ENCODE measurements around the gene FMN2.

The FMN2 gene

DNA sequence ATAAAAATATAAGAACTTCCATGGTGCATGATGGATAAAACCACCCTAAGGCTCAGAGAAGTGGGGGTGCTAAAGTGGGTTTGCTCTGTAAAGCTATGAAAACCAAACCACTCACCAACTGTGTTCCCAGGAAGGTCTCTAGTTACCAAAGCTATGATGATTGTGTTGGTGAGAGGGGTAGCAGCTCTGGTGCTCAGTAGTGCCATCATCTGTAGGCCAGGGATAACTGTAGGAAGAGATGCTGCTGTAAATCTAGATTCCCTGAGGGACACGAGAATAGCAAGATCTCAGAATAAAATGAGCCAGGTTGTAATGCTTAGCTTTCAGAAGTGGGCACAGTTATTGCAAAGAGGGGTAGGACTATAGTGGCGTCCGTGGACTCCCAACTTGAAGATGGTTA, 395.8 kb downstream of the FMN2 start:
- Histone ChIP-seq H3K79me2 (ENCODE audit: control insufficient read depth, low read length) (no peaks in the 10 kb centered on the region), H4K20me1 (ENCODE audit: control insufficient read depth, insufficient read depth, low read depth, low read length) (no peaks in the 10 kb centered on the region), H3F3A (ENCODE audit: control insufficient read depth, insufficient read depth) (no peaks in the 10 kb centered on the region), H3K4me1 (ENCODE audit: control insufficient read depth, low read length) (no peaks in the 10 kb centered on the region), H3K4me2 (ENCODE audit: low read length) (no peak overlapping the region), H3K4me3 (ENCODE audit: low read length) (no peak overlapping the region), H3K36me3 (ENCODE audit: control insufficient read depth, low read length) (no peaks in the 10 kb centered on the region), H3K27ac (ENCODE audit: low read depth, low read length) (no peak overlapping the region), H3K9me3 (ENCODE audit: control insufficient read depth, insufficient read depth, low read length) (no peaks in the 10 kb centered on the region), H3K27me3 (ENCODE audit: control insufficient read depth, low read length) (peaks cover 4% of the 10 kb centered on the region), H3K9me2 (replicated peaks; ENCODE audit: control insufficient read depth, low read length) (no peaks in the 10 kb centered on the region)
- TF ChIP-seq, protein P1, sequence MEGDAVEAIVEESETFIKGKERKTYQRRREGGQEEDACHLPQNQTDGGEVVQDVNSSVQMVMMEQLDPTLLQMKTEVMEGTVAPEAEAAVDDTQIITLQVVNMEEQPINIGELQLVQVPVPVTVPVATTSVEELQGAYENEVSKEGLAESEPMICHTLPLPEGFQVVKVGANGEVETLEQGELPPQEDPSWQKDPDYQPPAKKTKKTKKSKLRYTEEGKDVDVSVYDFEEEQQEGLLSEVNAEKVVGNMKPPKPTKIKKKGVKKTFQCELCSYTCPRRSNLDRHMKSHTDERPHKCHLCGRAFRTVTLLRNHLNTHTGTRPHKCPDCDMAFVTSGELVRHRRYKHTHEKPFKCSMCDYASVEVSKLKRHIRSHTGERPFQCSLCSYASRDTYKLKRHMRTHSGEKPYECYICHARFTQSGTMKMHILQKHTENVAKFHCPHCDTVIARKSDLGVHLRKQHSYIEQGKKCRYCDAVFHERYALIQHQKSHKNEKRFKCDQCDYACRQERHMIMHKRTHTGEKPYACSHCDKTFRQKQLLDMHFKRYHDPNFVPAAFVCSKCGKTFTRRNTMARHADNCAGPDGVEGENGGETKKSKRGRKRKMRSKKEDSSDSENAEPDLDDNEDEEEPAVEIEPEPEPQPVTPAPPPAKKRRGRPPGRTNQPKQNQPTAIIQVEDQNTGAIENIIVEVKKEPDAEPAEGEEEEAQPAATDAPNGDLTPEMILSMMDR (IDR thresholded peaks at IDR 0.05; ENCODE audit: low read depth, low read length, poor library complexity, severe bottlenecking), result no peak
- no peak for TF ChIP-seq EZH2phosphoT487 (IDR thresholded peaks at IDR 0.05; ENCODE audit: borderline replicate concordance, low read length)

DNA sequence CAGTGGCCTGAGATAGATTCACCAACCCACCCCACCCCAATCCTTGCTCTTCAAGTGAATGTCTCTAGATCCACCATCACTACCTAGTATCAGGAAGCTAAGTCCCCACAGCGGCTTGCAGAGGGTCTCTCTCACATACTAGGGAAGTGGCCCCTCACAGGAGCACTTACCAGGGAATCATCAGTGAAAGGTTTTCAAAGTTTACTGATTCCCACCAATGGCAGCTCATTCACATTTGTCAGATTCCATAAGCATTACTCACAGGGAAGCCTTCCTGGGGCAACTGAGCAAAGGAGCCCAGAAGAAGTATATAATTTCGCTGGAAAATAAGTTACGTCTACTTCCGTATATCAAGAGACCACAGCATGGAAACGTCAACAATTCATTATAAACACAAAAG, 399.5 kb downstream of the FMN2 start:
- H3F3A ChIP-seq (ENCODE audit: control insufficient read depth, insufficient read depth), result no peaks in the 10 kb centered on the region
- H3K9me3 ChIP-seq (ENCODE audit: control insufficient read depth, insufficient read depth, low read length), result no peaks in the 10 kb centered on the region
- H3K27ac ChIP-seq (ENCODE audit: low read depth, low read length), result no peak overlapping the region
- no peak overlapping the region for H3K4me2 ChIP-seq (ENCODE audit: low read length)
- no peaks in the 10 kb centered on the region for H3K9me2 ChIP-seq (replicated peaks; ENCODE audit: control insufficient read depth, low read length)
- peaks cover 4% of the 10 kb centered on the region for H3K27me3 ChIP-seq (ENCODE audit: control insufficient read depth, low read length)
- H4K20me1 ChIP-seq (ENCODE audit: control insufficient read depth, insufficient read depth, low read depth, low read length), result no peaks in the 10 kb centered on the region
- H3K79me2 ChIP-seq (ENCODE audit: control insufficient read depth, low read length), result no peaks in the 10 kb centered on the region
- no peak overlapping the region for H3K4me3 ChIP-seq (ENCODE audit: low read length)
- no peak for TF ChIP-seq EZH2phosphoT487 (IDR thresholded peaks at IDR 0.05; ENCODE audit: borderline replicate concordance, low read length)
- no peaks in the 10 kb centered on the region for H3K36me3 ChIP-seq (ENCODE audit: control insufficient read depth, low read length)
- no peaks in the 10 kb centered on the region for H3K4me1 ChIP-seq (ENCODE audit: control insufficient read depth, low read length)

DNA sequence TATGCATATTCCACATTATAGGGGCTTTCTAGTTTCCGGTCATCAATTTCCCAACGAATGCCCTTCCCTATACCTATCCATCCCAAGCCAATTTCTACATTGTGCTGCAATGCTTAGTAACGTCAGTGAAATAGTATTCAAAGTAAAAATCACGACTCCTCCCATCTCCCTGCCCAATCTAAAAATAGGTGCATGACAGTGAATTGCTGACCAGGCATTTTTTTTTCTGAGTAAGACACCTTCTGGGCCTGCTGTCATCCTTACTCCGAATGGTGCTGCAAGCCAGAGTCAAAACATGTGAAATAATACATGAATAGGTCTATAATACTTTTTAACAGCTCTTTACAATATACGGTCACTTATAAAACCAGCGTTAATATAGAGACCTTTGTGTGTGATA, 400.1 kb downstream of the FMN2 start:
- Histone ChIP-seq H3K4me3 (ENCODE audit: low read length) (no peak overlapping the region), H3K9me3 (ENCODE audit: control insufficient read depth, insufficient read depth, low read length) (no peaks in the 10 kb centered on the region), H3K79me2 (ENCODE audit: control insufficient read depth, low read length) (no peaks in the 10 kb centered on the region), H4K20me1 (ENCODE audit: control insufficient read depth, insufficient read depth, low read depth, low read length) (no peaks in the 10 kb centered on the region), H3K9me2 (replicated peaks; ENCODE audit: control insufficient read depth, low read length) (no peaks in the 10 kb centered on the region), H3K4me1 (ENCODE audit: control insufficient read depth, low read length) (no peaks in the 10 kb centered on the region), H3K36me3 (ENCODE audit: control insufficient read depth, low read length) (no peaks in the 10 kb centered on the region), H3K4me2 (ENCODE audit: low read length) (no peak overlapping the region), H3K27ac (ENCODE audit: low read depth, low read length) (no peak overlapping the region), H3K27me3 (ENCODE audit: control insufficient read depth, low read length) (peaks cover 4% of the 10 kb centered on the region), H3F3A (ENCODE audit: control insufficient read depth, insufficient read depth) (no peaks in the 10 kb centered on the region)
- TF ChIP-seq, protein P1 (IDR thresholded peaks at IDR 0.05; ENCODE audit: low read depth, low read length, poor library complexity, severe bottlenecking), result no peak
- TF ChIP-seq EZH2phosphoT487 (IDR thresholded peaks at IDR 0.05; ENCODE audit: borderline replicate concordance, low read length), result no peak

DNA sequence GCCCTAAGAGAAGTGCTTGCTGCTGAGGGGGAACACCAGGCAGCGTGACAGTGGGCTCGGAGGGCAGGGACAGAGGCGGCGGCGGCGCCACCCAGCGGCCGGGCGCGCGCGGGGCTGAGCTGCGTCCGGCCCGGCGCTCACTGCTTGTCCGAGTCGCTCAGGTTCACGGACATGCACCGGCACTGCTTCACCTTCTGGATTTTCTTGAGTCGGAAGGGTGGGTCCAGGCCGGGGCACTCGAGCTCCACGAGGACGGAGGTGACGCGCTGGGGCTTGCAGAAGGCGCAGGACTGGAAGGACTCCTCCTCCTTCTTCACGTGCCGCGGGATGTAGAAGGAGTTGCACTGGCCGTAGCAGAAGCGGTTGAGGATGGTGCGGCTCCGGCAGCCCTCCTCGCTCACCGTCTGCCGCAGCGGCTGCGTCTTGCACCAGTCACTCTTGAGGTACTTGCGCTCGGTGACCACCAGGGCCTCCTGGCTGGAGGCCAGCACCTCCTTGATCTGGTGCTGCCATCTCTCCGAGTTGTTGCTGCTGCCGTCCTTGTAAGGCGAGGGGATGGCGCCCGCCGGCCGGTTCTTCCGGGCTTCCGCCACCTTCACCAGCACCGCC, 401.3 kb downstream of the FMN2 start:
- H3K27me3 ChIP-seq (ENCODE audit: control insufficient read depth, low read length), result peaks cover 4% of the 10 kb centered on the region
- no peak overlapping the region for H3K27ac ChIP-seq (ENCODE audit: low read depth, low read length)
- H3K4me1 ChIP-seq (ENCODE audit: control insufficient read depth, low read length), result no peaks in the 10 kb centered on the region
- TF ChIP-seq, protein P1 (IDR thresholded peaks at IDR 0.05; ENCODE audit: low read depth, low read length, poor library complexity, severe bottlenecking), result no peak
- no peak for TF ChIP-seq EZH2phosphoT487 (IDR thresholded peaks at IDR 0.05; ENCODE audit: borderline replicate concordance, low read length)
- H3K9me2 ChIP-seq (replicated peaks; ENCODE audit: control insufficient read depth, low read length), result no peaks in the 10 kb centered on the region
- H3K9me3 ChIP-seq (ENCODE audit: control insufficient read depth, insufficient read depth, low read length), result no peaks in the 10 kb centered on the region
- no peak overlapping the region for H3K4me3 ChIP-seq (ENCODE audit: low read length)
- no peaks in the 10 kb centered on the region for H3F3A ChIP-seq (ENCODE audit: control insufficient read depth, insufficient read depth)
- no peak overlapping the region for H3K4me2 ChIP-seq (ENCODE audit: low read length)
- no peaks in the 10 kb centered on the region for H3K36me3 ChIP-seq (ENCODE audit: control insufficient read depth, low read length)
- no peaks in the 10 kb centered on the region for H3K79me2 ChIP-seq (ENCODE audit: control insufficient read depth, low read length)
- no peaks in the 10 kb centered on the region for H4K20me1 ChIP-seq (ENCODE audit: control insufficient read depth, insufficient read depth, low read depth, low read length)

Measured in DOHH2 (cell line).